ENCODE results near the gene PDE6D. TPM values are rescaled to one million over a fixed set of nuclear protein-coding genes. Genes with fewer than 3 reads are reported as not detected.
"Not testable (repeated sequence)": the region's sequence is repeated elsewhere in the genome, so short reads cannot be mapped to it uniquely, and the experiment has no call there.

Gene PDE6D
- total RNA-seq, 2 donors from 2014 or later, result 16.2 to 17.5 TPM

DNA sequence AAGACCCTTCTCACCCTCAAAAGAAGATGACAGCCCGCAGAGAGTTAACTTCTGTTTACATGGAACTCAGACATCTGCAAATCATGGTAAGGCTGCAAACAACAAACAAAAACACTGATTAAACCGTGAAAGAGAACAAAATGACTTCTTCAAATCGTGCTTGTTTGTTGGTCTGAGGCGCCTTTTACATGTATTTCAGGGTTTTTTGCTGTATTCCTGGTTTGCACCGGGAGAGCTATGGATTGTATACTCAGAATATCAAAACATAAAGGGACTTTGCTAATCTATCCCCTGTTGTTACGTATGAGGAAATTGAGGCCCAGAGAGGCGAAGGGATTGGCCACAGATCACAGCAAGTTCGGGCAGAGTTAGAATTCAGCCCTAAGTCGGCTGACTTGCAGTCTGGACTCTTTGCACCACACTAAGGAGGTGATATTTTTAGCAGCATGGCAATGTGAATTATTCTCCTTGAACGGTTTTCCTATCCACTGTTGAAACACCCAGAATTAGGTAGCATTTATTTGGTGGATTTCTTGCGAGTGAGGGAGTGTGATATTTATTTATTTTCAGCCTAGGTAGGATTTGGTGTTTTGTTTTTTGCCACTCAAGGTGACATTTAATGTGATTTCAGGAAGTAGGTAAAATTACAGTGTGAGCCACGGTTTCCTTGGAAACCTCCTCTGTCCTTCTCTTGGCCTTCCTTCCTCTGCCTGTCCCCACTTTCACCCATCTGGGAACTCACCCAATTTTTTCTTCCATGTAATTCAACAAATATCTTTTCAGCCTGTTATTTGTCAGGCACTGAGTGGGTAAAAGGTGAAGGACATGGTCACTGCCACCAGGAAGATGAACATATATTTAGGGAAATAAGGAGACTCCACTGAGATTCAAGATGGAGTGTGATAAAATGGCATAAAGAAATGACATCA is 980 bp upstream of the PDE6D start:
- intact Hi-C loops (cut with DNase I, micrococcal nuclease), result no loop called here
- DNase-seq, result peak; percentile 35 to 43
- peak; percentile 44 for ATAC-seq

GRCh38 chr2:231780123-231780908 is 766 bp downstream of the PDE6D start:
- DNase-seq, result peak; percentile 29 to 39
- ATAC-seq, result no peak
- intact Hi-C loops (cut with DNase I, micrococcal nuclease), result no loop called here

DNA sequence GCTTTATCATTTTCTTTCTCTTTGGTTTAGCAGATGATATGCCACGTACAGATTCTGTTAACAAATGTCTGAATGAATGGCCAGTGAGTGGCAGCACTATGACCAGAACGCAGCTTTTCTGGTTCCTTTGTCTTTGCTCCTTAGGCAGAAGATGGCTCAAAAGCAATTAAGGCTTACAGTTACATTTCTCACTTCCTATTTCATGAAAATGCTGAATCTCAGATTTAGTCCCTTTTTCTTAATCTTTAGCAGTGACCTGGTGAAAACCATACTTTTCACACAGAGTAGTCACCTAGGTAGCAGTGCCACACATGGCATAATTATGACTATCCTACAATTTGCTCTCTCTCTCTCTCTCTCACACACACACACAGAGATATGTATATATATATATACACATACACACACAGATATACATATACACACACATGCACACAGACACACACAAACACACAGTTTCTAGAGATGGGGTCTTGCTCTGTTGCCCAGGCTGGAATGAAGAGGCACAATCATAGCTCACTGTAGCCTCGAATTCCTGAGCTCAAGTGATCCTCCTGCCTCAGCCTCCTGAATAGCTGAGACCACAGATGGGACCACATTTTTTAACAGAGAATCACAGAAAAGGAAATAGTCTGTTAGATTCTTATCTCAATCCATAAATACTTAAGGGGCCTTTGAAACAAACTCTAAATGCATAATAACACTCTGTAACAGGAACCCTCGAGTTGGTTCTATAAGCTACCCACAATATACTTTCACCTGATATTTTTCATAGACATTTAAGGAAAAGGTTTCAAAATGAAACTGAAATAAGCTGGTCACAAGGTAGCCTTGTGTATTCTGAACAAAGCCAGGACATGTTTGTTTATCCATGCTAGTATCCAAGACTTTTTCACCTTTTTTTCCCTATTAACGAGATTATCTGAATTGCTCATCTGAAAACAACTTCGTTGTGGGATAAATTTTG is 11.6 kb downstream of the PDE6D start:
- no peak for DNase-seq
- intact Hi-C loops (cut with DNase I, micrococcal nuclease), result no loop called here
- no peak for ATAC-seq

DNA sequence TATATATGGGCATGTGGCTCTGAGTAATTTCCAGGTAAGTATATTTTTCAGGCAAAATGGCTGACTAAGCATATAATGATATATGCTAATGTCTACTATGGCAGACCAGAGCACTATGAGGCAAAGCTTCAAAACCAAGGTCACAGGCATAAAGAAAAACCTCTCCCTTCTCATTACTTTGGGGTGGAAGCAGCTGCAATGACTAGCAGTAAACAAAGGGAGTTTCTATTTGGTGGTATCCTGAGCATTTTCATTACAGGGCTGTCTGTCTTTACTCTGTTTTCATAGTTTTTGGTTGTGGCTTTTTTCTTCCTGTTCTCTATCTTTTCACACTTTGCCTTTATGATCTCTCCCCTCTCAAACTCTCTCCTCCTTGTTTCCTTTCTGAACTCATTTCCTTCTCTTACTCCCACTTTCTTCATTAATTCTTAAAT is 15.6 kb downstream of the PDE6D start:
- no peak for DNase-seq
- intact Hi-C loops (cut with DNase I, micrococcal nuclease), result no loop called here
- ATAC-seq, result no peak

- ATAC-seq (no peak), DNase-seq (no peak)
- intact Hi-C loops (cut with DNase I, micrococcal nuclease), result no loop called here
Observed at GRCh38 chr2:231764760-231765159, 16.3 kb downstream of the PDE6D start.

GRCh38 chr2:231764124-231764523 is 17.0 kb downstream of the PDE6D start:
- DNase-seq (no peak), ATAC-seq (no peak)
- intact Hi-C loops (cut with DNase I, micrococcal nuclease), result no loop called here

DNA sequence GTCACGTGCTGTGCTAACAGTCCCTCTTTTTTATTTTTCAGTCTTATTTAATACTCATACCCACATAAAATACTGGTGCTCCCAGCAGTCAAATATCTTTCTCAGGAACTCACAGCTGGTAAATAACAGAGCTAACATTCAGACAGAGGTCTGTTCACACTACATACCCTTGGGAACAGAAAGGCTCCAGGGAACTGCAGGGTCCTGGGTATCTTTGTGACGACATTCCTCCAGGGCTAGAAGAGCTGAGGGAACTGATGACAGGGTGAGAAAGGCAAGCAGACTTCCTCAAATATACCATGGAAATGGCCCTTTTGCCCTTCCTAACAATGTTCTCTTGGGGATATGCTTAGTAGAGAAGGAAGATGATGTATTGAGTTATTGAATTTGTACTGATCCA is 19.3 kb downstream of the PDE6D start:
- ATAC-seq (no peak), DNase-seq (no peak)
- intact Hi-C loops (cut with DNase I, micrococcal nuclease), result no loop called here

- intact Hi-C loops (cut with DNase I, micrococcal nuclease), result no loop called here
- no peak for DNase-seq
- ATAC-seq, result no peak
Observed at GRCh38 chr2:231752061-231752460, 29.0 kb downstream of the PDE6D start.

GRCh38 chr2:231751042-231751815 is 29.9 kb downstream of the PDE6D start:
- no peak for DNase-seq
- no peak for ATAC-seq
- intact Hi-C loops (cut with DNase I, micrococcal nuclease), result no loop called here

- DNase-seq; ATAC-seq; intact Hi-C loops (cut with DNase I, micrococcal nuclease): not testable (repeated sequence)
Observed at GRCh38 chr2:231749016-231749415, 32.1 kb downstream of the PDE6D start.

DNA sequence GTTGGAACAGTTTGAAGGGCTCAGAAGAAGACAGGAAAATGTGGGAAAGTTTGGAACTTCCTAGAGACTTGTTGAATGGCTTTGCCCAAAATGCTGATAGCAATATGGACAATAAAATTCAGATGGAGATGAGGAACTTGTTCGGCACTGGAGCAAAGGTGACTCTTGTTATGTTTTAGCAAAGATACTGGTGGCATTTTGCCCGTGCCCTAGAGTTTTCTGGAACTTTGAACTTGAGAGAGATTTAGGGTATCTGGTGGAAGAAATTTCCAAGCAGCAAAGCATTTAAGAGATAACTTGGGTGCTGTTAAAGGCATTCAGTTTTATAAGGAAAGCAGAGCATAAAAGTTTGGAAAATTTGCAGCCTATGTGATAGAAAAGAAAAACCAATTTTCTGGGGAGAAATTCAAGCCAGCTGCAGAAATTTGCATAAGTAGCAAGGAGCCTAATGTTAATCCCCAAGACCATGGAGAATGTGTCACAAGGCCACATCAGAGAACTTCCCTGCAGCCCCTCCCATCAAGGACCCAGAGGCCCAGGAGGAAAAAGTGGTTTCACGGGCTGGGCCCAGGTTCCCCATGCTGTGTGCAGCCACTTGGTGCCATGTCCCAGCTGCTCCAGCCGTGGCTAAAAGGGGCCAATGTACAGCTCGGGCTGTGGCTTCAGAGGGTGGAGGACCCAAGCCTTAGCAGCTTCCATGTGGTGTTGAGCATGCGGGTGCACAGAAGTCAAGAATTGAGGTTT is 32.8 kb downstream of the PDE6D start:
- intact Hi-C loops (cut with DNase I, micrococcal nuclease); ATAC-seq; DNase-seq: not testable (repeated sequence)

- DNase-seq, result no peak
- ATAC-seq, result no peak
- intact Hi-C loops (cut with DNase I, micrococcal nuclease), result no loop called here
Observed at GRCh38 chr2:231745303-231746038, 35.6 kb downstream of the PDE6D start.

DNA sequence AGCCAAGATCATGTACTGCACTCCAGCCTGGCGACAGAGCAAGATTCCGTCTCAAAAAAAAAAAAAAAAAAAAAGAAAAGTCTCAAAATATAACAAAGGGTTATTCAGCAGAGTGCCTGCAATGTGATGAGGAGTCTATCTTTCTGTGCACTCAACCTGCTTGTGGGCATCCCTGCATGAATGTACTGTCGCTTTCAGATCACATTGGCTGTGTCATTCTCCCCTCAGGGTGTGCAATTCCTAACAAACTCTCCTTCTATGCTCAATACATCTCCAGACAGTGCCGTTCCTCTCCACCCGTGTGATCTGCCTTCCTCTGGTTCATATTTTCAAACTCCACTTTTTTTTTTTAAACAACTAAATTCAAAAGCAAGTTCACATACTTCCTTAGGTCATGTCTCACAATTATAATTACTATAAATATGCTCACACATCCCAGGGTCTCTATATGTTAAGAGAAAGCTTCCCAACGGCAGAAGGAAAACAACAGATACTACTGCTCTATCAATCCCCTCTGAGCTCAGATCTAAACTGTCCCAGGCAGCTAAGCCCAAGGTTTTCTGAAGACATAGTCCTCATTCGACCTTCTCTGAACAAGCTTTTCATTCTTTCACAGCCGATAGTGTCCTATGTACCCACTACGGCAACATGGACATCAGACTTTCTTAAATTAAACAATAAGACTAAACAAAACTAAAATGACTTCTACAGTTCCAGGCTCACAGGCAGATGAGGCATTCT is 37.5 kb downstream of the PDE6D start:
- intact Hi-C loops (cut with DNase I, micrococcal nuclease), result no loop called here
- ATAC-seq, result no peak
- no peak for DNase-seq

- no peak for DNase-seq
- intact Hi-C loops (cut with DNase I, micrococcal nuclease), result no loop called here
- no peak for ATAC-seq
Observed at GRCh38 chr2:231737761-231738160, 43.3 kb downstream of the PDE6D start.

- ATAC-seq, result no peak
- intact Hi-C loops (cut with DNase I, micrococcal nuclease), result no loop called here
- no peak for DNase-seq
Observed at GRCh38 chr2:231732604-231733003, 48.5 kb downstream of the PDE6D start.

GRCh38 chr2:231727621-231728020 is 53.5 kb downstream of the PDE6D start:
- intact Hi-C loops (cut with DNase I, micrococcal nuclease), result no loop called here
- ATAC-seq, result no peak
- DNase-seq, result no peak

Measured in left colon (tissue), 2 donors.